NCI-H128 (cell line): Measurements from ENCODE around the gene DBNL.

ENCODE experiments used
- DNase-seq: peaks from one replicate; lab custom pipeline; 2025; ENCODE audit not compliant: unreplicated experiment; lab: John Stamatoyannopoulos, UW

DBNL gene

GRCh38 chr7:44060948-44061644 lies 16.6 kb downstream of the DBNL start:
- DNase-seq: no peak

DNA sequence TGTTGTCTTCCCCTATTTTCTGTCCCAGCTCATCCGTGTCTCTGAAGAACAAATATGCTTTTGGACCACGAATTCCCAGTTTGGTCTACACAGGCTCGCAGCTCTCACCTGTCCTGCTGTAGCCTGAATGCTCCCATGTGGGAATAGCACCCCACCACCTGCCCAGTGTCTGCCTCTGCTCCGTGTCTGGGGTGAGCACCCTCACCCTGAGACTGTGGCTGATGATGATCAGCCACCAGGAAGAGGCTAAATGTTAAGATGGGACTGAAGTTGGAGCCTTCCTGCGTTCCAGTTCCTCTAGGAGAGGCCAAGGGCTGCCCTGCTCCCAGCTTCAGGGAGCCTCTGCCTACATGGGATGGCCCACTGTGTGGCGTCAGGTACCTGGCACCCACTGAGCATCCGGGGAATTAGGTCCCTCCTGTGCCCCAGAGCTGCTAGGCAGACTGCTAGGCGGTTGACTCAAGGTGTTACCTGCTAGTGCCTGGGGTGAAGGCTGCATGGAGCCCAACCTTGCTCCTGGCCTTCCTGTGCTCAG lies 17.2 kb downstream of the DBNL start:
- DNase-seq: no peak

GRCh38 chr7:44062180-44062902 lies 17.8 kb downstream of the DBNL start:
- no peak for DNase-seq

- DNase-seq: no peak
Observed at GRCh38 chr7:44062903-44063295, 18.4 kb downstream of the DBNL start.

GRCh38 chr7:44063547-44063893 lies 19.0 kb downstream of the DBNL start:
- DNase-seq: no peak

GRCh38 chr7:44063894-44064651 lies 19.6 kb downstream of the DBNL start:
- no peak for DNase-seq

GRCh38 chr7:44064791-44065430 lies 20.4 kb downstream of the DBNL start:
- no peak for DNase-seq

GRCh38 chr7:44065431-44066110 lies 21.1 kb downstream of the DBNL start, which contains the start of gene PGAM2:
Gene PGAM2 (minus strand): TSS chr7:44065567. CDS start chr7:44065529, 38 bp downstream.
- DNase-seq: no peak

DNA sequence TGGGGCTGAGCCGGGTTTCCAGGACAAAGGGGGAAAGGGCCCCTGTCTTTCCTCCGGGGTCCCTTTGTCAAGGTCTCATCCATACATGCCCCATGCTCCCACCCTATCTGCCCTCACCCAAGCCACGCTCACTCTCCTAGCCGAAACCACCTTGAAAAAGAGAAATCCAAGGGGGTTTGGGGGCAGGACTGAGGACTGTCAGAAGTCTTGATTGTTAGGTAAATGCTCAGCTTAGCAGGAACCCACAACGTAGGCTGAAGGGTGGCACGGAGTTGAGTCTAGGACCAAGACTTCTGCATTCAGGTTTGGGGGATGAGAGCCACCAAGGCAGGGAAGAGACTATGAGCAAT lies 21.6 kb downstream of the DBNL start:
- DNase-seq: no peak

- no peak for DNase-seq
Observed at GRCh38 chr7:44066494-44067063, 22.1 kb downstream of the DBNL start.

DNA sequence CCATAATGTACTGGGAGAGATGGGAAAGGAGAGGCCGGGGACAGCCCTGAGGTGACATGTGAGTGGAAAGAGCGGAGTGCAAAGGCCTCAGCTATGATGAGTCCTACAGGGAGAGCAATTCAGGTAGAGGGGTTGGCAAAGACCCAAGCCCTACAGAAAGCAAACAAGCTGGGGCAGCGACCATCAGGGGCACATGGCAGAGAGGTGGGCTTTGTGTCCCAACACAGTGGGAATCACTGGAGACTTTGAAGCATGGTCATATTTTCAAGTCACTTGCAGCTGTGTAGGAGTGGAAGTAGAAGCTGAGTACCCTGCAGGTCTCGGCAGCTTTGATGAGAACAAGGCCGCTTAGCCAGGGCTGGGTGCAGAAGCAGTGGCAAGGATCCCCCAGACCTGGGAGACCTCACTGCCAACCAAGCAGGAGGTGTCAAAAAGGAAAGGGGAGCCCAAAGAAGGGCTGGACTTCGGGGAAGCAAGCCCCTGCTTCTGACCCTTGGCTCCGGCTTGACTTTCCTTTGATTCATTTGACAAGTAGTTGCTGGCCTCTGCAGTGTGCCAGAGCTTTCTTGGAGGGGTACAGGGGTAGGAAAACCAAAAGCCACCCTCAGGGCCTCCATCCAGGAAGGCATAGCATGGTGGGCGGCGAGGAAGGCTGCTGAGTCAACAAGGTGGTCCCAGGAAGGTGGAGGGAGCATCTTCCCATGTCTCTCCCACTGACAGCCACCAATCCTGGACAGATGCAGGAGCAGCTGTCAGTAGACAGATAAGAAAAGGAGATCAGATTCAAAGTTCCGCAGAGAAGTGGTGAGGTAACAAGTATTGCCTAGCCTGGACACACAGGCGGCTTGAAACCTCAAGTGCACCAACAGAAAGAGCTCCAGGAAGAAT lies 22.8 kb downstream of the DBNL start:
- DNase-seq: no peak

- no peak for DNase-seq
Observed at GRCh38 chr7:44068054-44068453, 23.6 kb downstream of the DBNL start.

DNA sequence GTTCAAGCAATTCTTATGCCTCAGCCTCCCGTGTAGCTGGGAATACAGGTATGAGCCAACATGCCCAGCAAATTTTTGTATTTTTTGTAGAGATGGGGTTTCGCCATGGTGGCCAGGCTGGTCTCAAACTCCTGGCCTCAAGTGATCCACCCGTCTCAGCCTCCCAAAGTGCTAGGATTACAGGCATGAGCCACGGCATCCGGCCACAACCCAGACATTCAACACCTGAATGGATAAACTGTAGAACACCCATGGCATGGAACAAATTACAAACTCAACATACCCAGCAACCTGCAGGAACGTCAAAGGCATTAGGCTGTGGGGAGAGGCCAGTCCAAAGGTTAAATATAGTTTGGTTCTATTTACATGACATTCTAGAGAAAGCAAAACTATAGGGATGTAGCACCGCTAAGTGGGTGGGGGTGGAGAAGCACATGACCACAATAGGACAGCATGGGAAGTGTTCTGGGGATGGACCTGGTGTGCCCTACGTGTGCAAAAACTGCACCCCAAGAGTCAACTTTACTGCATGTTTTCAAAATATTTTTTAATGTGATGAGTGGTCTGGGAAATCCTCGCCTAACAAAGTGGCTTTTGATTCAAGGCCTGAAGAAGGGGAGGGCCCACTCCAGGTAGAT lies 27.3 kb downstream of the DBNL start:
- DNase-seq: no peak

DNA sequence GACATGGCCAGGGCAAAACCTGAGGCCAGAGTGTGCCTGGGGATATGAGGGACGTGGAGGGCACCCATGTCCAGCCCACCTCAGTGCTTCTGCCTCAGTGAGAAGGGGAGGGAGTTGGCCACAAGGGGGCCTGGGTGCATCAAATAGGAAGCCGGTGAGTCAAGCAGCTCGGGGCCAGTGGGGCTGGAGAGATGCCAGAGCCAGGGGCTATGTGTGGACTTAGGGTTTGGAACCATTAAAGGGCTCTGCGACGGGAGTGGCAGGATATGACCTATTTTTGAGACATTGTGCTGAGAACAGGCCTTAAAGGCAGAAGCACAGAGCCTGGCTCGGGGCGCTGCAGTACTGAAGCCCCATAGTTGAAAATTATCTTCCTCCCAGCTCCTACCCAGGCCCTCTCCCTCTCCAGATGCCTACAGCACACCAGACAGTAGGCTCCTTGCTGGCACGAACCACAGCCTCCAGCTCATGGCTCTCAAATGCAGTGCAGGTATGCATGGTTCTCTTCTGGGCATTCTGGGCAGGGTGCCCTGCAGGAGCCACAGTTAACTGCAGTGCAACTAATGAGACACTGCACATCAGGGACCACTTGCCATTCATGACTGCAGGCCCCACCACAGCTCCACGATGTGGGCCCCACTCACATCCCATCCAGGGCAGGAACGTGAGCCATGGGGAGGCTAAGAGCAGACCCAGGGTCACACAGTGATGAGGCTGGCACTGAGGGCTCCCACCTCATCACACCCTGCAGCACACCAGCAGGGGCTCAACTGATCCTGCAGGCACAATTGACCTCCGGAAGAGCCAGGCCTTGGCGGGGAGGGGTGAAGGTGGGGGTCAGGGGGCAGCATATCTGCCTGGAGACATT lies 28.1 kb downstream of the DBNL start:
- DNase-seq: no peak

- no peak for DNase-seq
Observed at GRCh38 chr7:44073664-44074348, 29.3 kb downstream of the DBNL start.

GRCh38 chr7:44074349-44074695 lies 29.8 kb downstream of the DBNL start:
- no peak for DNase-seq

DNA sequence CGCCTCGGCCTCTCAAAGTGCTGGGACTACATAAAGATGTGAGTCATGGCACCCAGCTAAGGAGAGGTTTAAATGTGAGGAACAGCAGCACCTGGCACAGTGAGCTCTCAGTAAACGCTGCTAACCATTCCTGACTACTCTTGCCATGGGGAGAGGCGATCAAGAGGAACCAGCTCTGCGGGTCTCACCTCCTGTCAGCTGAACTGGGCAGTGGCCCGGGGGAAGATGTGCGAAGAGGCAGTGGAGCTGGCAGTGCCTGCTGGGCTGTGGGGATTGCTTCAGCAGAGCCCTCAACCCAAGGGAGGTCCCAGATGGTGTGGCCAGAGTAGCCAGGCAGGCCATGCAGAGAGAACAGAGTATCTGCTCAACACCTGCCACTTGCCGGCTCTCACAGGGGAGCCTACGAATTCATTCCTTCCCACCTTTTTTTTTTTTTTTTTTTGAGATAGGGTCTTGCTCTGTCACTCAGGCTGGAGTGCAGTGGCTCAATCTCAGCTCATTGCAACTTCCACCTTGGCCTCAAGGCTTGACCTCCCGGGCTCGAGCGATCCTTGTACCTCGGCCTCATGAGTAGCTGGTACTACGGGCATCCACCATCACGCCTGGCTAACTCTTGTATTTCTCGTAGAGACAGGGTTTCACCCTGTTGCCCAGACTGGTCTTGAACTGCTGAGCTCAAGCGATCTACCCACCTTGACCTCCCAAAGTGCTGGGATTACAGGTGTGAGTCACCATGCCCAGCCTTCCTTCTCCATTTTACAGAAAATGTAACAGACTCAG lies 31.0 kb downstream of the DBNL start:
- DNase-seq: no peak
